Measurements from ENCODE around the gene IGF2R.

Gene IGF2R

DNA sequence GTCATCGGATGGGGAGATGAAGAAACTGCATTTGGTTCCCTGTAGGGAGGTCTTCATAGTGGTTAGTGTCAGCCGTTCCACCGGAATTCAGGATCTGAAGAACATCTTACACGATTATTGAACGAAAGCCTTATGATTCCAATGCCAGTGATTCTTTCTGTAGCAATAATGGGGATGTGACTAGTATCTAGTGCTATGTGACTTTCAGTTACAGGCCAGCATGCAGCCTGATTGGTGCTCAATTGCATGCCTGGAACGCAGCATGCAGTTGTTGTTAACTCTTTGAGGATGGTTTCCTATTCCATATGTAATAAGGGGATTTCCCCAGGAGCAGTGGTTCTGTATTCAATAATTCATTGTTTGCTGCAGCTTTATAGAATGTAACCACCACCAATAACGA is 81.1 kb downstream of the IGF2R start:
- no peak for DNase-seq

DNA sequence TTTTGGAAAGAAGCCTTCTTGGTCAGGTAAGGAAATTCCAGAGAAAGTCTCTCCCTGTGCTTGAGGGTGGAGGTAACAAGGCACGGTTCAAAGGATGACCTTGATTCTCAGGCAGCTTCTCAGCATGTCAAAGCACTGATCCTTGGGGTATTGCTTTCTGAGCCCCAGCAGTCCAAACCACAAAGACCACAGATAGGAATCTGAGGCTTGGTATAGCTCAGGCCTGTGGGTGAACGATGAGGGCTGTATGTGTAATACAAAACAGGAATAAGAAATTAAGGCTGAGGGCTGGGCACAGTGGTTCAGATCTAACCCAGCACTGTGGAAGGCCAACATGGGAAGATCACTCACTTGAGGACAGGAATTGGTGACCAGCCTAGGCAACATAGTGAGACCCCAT is 82.5 kb downstream of the IGF2R start:
- peak; percentile 81 for DNase-seq

DNA sequence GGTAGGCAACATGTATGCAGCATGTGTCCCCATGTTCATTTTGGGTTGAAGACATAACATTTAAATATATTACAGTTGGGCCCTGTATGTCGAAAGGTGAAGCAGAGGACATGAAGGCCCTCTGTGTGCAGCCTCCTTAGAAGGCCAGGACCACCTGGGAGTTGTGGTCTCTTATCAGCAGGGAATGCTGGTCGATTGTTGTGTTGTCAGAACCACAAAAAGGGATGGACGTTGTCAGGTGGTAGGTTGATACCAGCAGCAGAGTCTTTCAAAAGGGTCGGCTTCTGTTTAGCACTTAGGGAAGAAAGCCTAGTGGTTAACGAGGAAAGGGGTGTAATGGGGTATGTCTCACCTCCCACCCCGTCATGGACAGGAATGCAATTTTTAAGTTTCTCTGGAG is 85.4 kb downstream of the IGF2R start:
- DNase-seq = no peak

DNA sequence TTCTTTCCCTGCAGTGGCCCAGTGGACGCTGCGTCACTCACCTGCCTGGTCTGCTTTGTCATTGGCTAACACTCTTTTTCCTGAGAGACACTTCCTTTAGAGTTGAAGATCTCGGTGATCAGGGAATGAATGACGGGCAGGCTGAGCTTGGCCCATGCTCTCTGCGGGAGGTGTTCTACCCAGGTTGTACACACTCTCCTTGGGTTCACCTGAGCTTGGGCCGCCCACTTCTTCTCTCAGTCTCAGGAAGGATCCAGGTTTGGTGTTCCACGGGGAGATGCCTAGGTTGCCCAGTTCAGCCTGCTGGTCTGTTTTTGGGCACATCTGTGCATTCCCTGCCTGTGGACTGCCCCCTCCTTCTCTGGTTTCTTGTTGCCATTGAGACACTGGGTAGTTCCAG is 86.0 kb downstream of the IGF2R start:
- no peak for DNase-seq

DNA sequence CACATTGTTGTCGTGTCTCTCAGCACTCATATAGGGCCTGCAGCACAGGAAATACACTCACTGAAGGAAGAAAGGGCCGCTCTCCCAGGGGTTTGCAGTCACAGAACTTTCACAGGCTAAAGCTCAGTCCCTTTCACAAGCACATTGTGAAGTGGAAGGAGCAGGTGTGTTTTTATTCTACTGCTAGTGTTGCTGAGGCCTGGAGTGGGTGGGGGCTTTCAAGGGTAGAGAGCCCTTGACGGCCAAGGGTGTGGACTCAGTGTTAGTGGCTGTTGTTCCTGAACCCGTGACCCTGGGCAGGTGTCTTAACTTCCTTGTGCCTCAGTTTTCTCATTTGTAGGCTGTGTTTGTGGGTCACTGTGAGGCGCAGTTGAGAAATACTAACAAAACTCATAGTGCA is 86.5 kb downstream of the IGF2R start:
- no peak for DNase-seq

DNA sequence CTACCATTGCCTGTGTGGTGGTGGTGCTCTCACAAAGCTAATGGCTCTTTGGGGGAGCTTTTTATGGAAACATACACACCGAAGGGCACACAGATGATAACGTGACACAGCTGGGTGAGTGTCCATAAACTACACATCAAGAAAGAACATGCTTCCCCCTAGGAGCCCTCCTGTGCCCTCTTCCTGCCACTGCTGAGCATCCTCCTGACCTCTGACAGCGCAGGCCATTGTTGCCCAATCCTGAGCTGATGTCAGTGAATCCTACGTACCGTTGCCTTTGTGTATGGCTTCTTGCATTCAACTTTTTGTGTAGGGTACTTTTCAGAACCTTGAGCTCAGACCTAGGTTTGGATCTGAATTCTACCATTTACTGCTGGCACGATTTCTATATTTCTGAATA is 86.9 kb downstream of the IGF2R start:
- no peak for DNase-seq

DNA sequence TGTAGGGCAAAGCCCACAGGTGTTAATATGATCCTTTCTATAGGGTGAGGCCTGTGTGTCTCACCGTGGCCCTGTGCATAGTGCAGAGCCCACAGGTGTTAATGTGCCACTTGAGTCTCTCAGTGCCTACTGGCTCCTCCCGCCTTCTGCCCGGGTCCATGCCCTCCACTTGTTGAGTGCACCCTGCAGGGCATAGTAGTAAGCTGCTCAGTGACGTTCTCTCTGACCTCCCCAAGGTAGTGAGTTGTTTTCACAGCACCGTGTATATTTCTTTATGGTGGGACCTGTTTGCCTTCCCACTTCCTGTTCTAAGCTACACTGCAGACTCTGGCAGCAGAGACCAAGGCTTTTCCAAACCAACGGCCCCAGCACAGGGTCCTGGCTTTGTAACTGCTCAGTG is 88.2 kb downstream of the IGF2R start:
- no peak for DNase-seq

DNA sequence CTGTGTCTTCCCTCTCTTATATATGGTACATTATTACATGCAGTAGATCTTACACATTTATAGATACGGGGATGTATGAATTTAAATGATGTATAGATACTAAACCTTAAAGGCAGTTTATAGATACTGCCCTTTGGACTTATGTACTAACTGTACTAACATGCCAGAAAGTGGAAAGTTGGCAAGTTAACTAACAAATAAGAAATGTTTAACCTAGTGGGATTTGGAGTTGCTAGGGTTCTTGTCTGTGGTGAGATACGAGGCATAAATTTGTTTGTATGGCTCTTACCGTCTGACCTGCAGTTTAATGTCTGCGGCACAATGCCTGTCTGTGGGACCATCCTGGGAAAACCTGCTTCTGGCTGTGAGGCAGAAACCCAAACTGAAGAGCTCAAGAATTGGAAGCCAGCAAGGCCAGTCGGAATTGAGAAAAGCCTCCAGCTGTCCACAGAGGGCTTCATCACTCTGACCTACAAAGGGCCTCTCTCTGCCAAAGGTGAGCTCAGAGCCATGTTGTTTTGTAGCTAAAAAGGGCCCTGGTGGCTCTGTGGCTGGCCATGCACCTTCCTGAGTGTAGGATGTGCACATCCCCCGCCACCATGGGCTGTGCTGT is 89.8 kb downstream of the IGF2R start:
- DNase-seq = no peak

DNA sequence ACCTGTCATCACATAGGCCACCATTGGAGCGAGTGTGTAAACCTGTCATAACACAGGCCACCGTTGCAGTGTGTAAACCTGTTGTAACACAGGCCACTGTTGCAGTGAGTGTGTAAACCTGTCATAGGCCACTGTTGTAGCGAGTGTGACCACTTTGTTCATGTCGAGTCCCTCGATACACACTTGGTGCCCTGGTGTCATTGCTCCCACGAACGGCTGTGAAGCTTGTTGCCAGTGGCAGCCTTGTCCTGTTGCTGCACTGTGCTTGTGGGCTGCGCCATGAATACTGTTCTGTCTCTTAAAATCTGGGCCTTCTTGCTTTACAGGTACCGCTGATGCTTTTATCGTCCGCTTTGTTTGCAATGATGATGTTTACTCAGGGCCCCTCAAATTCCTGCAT is 91.3 kb downstream of the IGF2R start:
- DNase-seq = no peak

DNA sequence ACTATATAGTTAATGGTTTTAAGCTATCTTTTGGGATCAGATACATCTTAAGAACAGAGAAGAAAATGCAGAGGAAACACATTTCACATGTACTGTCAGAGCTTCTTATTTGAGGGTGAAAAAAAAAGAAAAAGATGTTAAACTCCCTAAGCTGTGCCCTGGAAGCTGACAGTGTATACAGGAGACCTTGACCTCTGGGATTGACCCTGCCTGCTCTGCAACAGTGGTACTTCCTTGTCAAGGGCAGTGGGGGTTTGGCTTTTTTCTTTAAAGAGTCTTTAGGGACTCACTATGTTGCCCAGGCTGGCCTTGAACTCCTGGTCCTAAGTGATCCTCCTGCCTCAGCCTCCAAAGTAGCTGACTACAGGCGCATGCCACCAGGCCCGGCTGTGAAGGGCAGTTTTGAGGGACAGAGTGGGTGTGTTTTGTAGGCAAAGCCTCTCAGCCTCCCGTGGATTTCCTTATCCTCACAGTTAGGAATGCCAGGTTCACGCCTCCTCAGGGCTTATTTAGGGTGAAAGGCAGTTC is 92.1 kb downstream of the IGF2R start:
- no peak for DNase-seq

DNA sequence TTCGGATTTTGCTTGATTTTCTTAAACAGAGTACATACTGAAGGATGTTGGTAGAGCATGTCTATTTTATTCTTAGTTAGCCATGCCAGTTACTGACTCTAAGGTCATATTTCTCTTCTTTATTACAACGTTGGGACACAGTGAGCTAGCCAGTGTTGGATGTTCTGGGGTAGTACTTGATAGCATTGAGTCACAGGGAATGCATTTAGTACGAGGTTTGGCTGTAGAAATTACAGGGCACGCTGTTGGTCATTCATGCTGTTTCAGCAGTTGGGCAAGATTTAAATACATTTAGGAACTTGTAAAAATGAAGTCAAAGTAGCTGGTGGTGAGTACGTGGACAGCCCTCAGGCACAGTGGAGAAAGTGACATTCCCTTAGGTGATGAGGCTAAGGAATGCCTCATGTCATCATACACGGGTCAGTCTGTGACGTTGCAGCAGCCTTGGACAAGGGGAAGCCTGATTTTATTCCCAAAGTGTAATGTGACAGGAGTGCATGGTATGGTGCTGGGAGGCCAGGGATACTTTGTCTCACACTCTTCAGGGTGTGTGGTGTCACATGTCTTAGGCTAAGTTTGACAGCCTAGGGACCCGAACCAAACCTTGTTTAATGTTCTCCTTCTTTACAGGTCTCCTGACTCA is 95.0 kb downstream of the IGF2R start:
- DNase-seq = no peak

DNA sequence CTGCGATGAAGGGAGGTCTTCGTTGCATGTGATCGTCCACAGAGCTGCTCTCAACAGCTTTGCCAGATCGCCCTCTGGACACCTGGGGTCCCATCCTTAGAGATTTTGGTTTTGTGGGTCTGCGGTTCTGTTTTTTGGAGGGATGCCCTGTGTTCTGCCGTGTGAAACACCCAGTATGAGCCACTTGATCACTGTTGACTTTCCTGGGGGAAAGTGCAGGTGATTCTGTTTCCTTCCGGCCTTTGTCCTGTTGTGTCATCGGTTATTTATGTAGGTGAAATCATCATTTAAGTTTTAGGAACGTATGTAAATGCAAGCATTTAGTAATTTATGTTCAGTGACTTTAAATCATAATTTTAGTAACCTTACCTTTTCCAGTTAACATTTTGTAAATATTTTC is 96.3 kb downstream of the IGF2R start:
- DNase-seq = no peak

DNA sequence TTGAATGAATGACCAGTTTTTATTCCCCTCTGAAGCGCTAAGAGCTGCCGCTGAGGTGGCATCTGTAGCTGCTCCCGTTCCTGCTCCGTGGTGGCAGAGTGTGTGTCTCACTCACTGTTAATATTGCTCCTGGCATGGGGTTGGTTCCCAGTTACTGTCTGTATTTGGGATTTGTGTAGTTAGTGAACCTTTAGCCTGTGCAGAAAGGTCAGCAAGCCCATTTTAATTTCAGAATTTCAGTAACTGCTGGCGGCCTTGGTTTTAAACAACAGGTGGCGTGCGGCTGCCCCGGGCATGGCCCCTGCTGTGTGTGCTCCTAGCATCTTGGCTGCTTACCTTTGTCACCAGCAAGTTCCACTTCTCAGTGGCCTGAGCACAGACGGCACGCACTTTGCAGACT is 98.7 kb downstream of the IGF2R start:
- no peak for DNase-seq

DNA sequence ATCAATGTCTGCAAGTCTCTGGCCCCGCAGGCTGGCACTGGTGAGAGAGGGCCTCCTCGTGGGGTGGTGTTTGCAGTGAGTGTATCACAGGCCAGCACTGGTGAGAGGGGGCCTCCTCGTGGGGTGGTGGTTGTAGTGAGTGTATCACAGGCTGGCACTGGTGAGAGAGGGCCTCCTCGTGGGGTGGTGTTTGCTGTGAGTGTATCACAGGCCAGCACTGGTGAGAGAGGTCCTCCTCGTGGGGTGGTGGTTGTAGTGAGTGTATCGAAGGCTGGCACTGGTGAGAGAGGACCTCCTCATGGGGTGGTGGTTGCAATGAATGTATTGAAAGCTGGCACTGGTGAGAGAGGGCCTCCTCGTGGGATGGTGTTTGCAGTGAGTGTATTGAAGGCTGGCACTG is 99.5 kb downstream of the IGF2R start:
- DNase-seq = no peak

DNA sequence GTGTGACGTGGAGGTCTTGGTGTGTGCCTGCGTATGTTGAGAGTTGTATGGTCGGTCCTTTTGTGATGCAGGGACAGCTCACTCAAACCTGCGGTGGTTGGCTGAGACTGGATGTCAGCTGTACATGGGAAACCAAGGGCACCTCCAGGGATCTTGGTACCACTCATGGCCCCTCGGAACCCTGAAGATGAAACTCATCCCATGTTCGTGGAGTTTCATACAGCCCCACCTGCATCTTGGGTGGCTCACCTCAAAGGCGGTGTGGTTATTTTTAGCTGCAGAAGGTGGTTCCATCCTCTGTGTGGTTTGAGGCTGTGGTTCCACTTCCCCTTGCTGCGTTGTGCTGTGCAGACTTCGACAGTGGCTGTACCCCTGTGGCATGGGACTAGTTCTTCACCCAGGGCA is 100.2 kb downstream of the IGF2R start:
- no peak for DNase-seq

DNA sequence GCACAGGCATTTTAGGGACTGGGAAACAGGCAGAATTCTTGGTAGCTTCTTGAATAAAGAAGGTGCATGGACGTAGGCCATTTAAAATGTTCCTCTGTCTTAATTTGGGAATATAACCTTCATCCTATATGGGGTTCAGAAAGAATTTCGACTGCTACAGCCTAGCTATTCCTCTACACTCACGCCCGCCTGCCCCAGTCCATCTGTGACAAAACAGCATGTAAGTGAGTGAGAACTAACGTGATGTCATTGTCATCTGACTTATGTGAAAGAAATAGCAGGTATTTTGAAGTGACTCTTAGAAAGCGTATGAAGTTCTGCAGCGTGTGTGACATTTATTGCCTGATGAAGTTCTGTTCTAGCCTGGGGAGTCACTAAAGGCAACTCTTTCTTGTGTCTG is 100.6 kb downstream of the IGF2R start:
- DNase-seq = no peak

DNA sequence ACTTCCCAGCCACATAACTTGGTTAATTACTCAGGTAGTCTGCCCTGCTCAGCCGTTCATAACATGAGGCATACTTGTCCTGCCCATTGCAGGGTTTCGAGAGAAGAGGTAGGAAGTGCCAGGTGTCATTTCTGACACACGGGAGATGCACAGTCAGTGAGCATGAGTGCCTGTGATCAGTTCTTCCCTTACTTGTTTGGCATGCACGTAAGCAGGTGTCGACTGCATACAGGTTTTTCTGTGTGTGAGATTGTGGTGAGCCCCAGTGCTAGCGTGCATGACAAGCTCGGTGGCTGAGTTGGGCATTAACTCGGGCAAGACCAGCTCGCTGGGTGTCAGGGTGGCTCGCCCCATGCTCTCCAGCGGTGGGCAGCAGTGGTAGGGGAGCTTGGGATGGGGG is 101.5 kb downstream of the IGF2R start:
- DNase-seq = no peak

DNA sequence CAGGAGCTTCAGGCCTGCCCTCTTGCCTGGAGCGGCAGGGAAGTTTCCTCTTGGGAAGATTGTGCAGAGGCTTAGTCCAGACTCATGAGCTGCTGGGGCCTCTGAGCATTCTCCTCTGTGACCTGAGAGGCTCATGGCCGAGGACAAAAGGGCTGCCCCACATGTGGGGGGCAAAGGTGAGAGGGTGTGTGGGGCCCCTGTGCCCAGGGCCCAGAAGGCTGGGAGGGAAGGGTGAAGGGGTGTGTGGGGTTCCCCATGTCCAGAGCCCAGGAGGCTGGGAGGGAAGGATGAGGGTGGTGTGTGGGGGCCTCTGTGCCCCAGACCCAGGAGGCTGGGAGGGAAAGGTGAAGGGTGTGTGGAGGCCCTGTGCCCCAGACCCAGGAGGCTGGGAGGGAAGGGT is 101.9 kb downstream of the IGF2R start:
- no peak for DNase-seq

DNA sequence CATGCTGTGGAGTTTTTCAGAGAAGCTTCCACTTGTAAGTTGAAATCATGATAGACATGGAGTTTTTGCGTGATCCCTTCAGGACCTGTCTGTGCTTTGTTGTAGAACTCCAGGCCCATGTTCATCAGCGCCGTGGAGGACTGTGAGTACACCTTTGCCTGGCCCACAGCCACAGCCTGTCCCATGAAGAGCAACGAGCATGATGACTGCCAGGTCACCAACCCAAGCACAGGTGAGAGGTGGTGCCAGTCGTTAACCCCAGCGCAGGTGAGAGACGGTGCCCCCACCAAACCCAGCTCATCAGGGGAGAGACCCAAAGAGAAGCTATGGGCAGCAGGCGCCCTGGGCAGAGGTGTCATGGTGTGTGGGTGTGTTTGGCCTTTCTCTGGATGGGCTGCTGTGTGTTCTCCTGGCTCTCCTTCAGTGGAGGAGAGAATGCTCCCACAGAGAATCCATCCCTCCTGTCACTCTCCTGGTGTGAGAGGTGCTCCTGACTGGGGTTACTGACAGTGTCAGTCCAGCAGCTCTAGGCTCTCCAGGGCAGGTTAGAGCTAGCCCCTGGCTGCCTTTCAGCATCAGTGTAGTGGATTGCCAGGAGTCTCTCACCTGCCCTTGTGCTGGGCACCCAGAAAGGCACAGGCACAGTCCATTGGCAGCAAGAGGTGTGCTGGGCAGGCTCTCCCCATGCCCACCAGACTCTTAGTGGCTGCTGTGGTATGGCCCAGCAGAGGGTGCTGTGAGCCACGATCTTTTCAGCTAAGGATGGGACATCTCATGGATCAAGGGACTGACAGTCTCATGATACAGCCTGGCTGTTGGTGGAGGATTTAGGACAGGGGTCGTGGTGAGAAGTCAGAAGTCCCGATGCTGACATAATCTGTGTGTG is 103.2 kb downstream of the IGF2R start:
- DNase-seq = peak; percentile 8

DNA sequence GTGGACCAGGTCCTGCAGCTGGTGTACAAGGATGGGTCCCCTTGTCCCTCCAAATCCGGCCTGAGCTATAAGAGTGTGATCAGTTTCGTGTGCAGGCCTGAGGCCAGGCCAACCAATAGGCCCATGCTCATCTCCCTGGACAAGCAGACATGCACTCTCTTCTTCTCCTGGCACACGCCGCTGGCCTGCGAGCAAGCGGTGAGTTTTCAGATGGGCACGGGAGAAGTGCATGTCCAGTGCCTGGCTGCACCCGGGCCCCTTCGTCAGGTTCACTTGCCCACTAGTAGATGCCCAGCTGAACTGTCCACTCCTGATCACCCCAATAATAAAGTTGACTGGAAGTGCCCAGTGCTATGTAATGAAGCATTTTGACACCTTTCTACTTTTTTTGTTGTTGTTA is 104.4 kb downstream of the IGF2R start:
- DNase-seq = no peak

DNA sequence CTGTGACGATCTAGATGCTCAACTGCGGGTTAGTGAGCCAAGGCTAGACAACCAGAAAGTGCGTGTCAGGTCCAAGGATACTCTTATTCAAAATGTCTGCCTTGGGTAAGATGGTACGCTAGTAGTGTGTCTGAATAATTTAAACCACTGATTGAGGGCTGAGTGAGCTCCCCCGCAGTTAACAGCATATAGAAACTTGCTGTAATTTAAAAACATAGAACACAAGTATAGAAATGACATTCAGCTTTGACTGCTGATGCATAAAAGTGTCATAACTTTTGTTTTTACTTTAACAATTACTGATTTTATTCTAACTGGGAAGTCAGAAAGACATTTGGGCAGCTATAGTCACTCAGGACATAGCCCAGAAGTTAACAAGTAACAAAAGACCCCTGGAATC is 107.1 kb downstream of the IGF2R start:
- DNase-seq = no peak

DNA sequence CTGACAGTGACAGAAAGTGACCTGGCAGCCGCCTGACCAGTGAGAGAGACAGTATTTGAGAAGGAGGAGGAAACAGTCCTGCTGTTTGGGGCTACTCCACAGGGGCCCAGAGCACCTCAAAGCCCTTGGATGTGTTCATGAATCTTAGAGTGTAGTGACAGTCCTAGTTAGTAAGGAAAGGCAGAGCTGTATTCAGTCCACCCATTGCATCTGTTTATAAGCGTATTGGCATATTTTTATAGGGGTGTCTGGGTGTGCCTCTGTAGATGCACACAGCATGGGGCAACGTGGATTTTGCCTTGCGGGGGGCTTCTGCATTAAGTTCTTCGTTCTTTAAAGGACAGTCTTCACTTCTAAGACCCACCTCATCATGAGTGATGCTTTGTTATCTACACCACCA is 108.1 kb downstream of the IGF2R start:
- no peak for DNase-seq

DNA sequence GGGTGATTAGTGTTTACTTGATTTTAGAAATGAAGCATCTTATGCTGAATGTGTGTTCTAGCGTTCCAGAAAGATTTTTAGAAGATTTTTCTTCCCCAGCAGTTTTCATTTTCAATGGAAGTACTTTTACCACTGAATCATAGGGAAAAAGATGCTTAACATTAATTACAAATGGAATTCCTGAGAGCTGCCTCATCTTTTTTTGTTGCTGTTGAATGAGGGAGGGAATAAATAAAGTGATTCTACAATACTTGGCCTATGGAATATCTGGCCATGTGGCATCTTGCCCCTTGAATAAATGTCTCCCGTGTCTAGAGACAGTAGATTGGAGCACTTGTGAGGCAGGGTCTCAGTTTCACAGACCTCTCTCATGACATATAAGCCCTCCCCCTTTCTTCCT is 108.6 kb downstream of the IGF2R start:
- DNase-seq = no peak

All from OCI-M1 (cell line).